ENCODE measurements around the gene RRAD.

DNA sequence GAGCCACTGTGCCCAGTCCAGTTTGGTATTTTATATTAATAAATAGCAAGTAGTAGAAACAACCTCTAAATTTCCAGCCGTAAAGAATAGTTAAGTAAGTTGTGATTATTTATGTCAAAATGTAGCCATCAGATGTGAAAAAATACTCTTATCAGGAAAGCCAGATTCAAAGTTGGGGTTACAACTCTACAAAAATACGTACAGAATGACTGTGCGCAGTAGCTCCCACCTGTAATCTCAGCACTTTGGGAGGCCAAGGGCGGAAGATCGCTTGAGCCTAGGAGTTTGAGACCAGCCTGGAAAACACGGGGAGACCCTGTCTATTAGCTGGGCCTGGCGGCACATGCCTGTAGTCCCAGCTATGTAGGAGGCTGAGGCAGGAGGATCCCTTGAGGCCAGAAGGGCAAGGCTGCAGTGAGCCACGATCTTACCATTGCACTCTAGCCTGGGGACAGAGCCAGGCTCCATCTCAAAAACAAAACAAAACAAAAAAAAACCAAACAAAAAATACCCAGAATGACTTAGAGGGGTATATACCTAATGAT lies 43.3 kb downstream of the RRAD start:
- no peak for TF ChIP-seq CTCF (IDR thresholded peaks at IDR 0.05)
- no peak for TF ChIP-seq POLR2A (IDR thresholded peaks at IDR 0.05)

Data from heart left ventricle (tissue), 13 donors.